GM12875 (cell line): ENCODE measurements around the gene KIAA1958.

Experiments used
- H3K4me3 ChIP-seq: one replicate; pipeline ENCODE4 v1.5.1; 2011; ENCODE audit warnings: low read depth, low read length, control low read depth
- CTCF ChIP-seq: IDR thresholded peaks from 2 replicates; pipeline ENCODE4 v1.5.1; 2011; ENCODE audit warnings: low read depth, mild to moderate bottlenecking, control low read depth, inconsistent platforms, low read length, moderate library complexity, borderline replicate concordance; ENCODE audit not compliant: insufficient read depth

The KIAA1958 gene

GRCh38 chr9:112558978-112559377 is 72.4 kb downstream of the KIAA1958 start:
- H3K4me3 ChIP-seq = no peak overlapping the region
- no peak for TF ChIP-seq CTCF

GRCh38 chr9:112559629-112560413 is 73.2 kb downstream of the KIAA1958 start:
- TF ChIP-seq CTCF = no peak
- no peak overlapping the region for H3K4me3 ChIP-seq

- TF ChIP-seq CTCF = no peak
- H3K4me3 ChIP-seq = no peak overlapping the region
These were observed 75.8 kb downstream of the KIAA1958 start for GRCh38 chr9:112562235-112562958.

GRCh38 chr9:112569186-112569585 is 82.6 kb downstream of the KIAA1958 start:
- TF ChIP-seq CTCF = no peak
- H3K4me3 ChIP-seq = no peak overlapping the region

GRCh38 chr9:112570671-112571167 is 84.1 kb downstream of the KIAA1958 start:
- TF ChIP-seq CTCF = no peak
- H3K4me3 ChIP-seq = no peak overlapping the region

- TF ChIP-seq CTCF = no peak
- H3K4me3 ChIP-seq = no peak overlapping the region
These were observed 85.2 kb downstream of the KIAA1958 start for GRCh38 chr9:112571624-112572355.
